ENCODE measurements around the gene TNPO3. TPM values are rescaled to one million over a fixed set of nuclear protein-coding genes. Genes with fewer than 3 reads are reported as not detected.

TNPO3 gene
- total and polyA plus RNA-seq, 2 of the 4 experiments (the other 2 are of a cell fraction), result 24.2 to 77.2 TPM

DNA sequence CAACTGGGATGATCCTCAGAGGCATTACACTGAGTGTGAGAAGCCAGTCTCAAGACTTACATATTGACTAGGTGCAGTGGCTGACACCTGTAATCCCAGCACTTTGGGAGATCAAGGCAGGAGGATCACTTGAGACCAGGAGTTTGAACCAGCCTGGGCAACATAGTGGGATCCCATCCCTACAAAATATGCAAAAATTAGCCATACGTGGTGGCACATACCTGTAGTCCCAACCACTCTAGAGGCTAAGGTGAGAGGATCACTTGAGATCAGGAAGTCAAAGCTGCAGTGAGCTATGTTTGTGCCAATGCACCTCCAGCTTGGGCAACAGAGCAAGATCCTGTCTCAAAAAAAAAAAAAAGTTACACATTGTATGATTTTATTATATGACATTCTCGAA, 23.5 kb upstream of the TNPO3 start:
- no TSS peak for BruUV-seq (replicated peaks)
- H4K5ac ChIP-seq (ENCODE audit: low read depth, low read length), result no peak overlapping the region
- dilution Hi-C loops (cut with HindIII; ENCODE audit: low sequenced_read_pairs, unreplicated experiment), result no loop called here

More for the DNA sequence above, 23.5 kb upstream of the TNPO3 start:
- DNase-seq (no peak), ATAC-seq (ENCODE audit: low read depth) (no peak)
- Histone ChIP-seq H2AK9ac (replicated peaks; ENCODE audit: low read depth, low read length, poor library complexity) (no peak overlapping the region), H3K23ac (ENCODE audit: low read depth, low read length) (no peak overlapping the region), H4K91ac (ENCODE audit: insufficient read depth, low read depth, low read length) (no peak overlapping the region), H3K9me1 (ENCODE audit: insufficient read depth, low read length) (no peaks in the 10 kb centered on the region), H3K4me3 (ENCODE audit: insufficient read depth, low read depth, low read length) (no peak overlapping the region), H3K4ac (ENCODE audit: low read depth, low read length) (no peak overlapping the region), H3K14ac (replicated peaks; ENCODE audit: low read depth, low read length) (no peak overlapping the region), H3K4me1 (ENCODE audit: control insufficient read depth, insufficient read depth, low read length) (no peaks in the 10 kb centered on the region), H3K36me3 (ENCODE audit: control insufficient read depth, insufficient read depth, low read length) (no peaks in the 10 kb centered on the region), H3K27me3 (ENCODE audit: control insufficient read depth, insufficient read depth, low read length) (peaks cover 25% of the 10 kb centered on the region), H2AFZ (replicated peaks; ENCODE audit: low read length, poor library complexity) (no peak overlapping the region), H4K20me1 (ENCODE audit: insufficient read depth, low read length) (no peaks in the 10 kb centered on the region), H3K56ac (ENCODE audit: extremely low read depth, insufficient read depth, low read length) (no peak overlapping the region), H4K8ac (ENCODE audit: low read depth in 2 of 2, low read length in 2 of 2) (no peak overlapping the region), H3K9me3 (ENCODE audit: control insufficient read depth, insufficient read depth, low read length) (no peaks in the 10 kb centered on the region), H3K79me1 (ENCODE audit: low read depth in 1 of 2, low read length in 2 of 2) (no peaks in the 10 kb centered on the region), H3K4me2 (ENCODE audit: low read depth, low read length) (no peak overlapping the region), H3K18ac (ENCODE audit: low read depth, low read length) (no peak overlapping the region), H2BK5ac (ENCODE audit: low read depth, low read length, poor library complexity, severe bottlenecking) (no peak overlapping the region), H3K27ac (ENCODE audit: insufficient read depth, low read length) (no peak overlapping the region), H2AK5ac (ENCODE audit: low read depth, low read length) (no peak overlapping the region), H2BK20ac (ENCODE audit: low read depth, low read length) (no peak overlapping the region), H2BK120ac (ENCODE audit: low read depth, low read length) (no peak overlapping the region), H2BK15ac (ENCODE audit: low read depth, low read length) (no peak overlapping the region), H3K9ac (ENCODE audit: low read depth, low read length) (no peak overlapping the region)
- POLR2A ChIA-PET (ENCODE audit: unreplicated experiment), result no interaction called here
- CTCF ChIA-PET, result no interaction called here
- TF ChIP-seq BHLHE40 (IDR thresholded peaks at IDR 0.05; ENCODE audit: low read depth, low read length) (no peak), CEBPB (IDR thresholded peaks at IDR 0.05; ENCODE audit: low read depth, low read length) (no peak), MAZ (IDR thresholded peaks at IDR 0.05; ENCODE audit: borderline replicate concordance, low read depth, low read length) (no peak), NFE2L2 (IDR thresholded peaks at IDR 0.05; ENCODE audit: low read depth, low read length) (no peak), POLR2A (IDR thresholded peaks at IDR 0.05; ENCODE audit: low read depth, low read length) (no peak), CHD1 (IDR thresholded peaks at IDR 0.05; ENCODE audit: low read depth, low read length) (no peak), SMC3 (IDR thresholded peaks at IDR 0.05; ENCODE audit: low read depth, low read length) (no peak), RAD21 (IDR thresholded peaks at IDR 0.05; ENCODE audit: low read length) (no peak), RFX5 (IDR thresholded peaks at IDR 0.05; ENCODE audit: low read depth, low read length) (no peak)
- intact Hi-C loops (cut with micrococcal nuclease), result no loop called here
- in situ Hi-C loops (cut with MboI; ENCODE audit: low sequenced_read_pairs), result no loop called here
- no CpG with 5 or more reads among the region's 2 CpGs for WGBS, 2 experiments (ENCODE audit: extremely low coverage in 2 of 2, insufficient read length in 1 of 2)
